ENCODE measurements around the gene RPTOR.

GRCh38 chr17:81008140-81008539 is 463.5 kb downstream of the RPTOR start:
- TF ChIP-seq POLR2AphosphoS5 (IDR thresholded peaks at IDR 0.05; ENCODE audit: borderline replicate concordance, low read depth, low read length) (no peak), EZH2 (IDR thresholded peaks at IDR 0.05) (no peak)
